HG02938 (cell line): ENCODE results near the gene ZNF559.

Experiments used
- ATAC-seq: cut with Tn5 transposase; IDR thresholded peaks from one replicate; pipeline ENCODE4 v1.9.1; 2021; ENCODE audit warnings: mild to moderate bottlenecking, moderate library complexity; ENCODE audit not compliant: unreplicated experiment

The ZNF559 gene

DNA sequence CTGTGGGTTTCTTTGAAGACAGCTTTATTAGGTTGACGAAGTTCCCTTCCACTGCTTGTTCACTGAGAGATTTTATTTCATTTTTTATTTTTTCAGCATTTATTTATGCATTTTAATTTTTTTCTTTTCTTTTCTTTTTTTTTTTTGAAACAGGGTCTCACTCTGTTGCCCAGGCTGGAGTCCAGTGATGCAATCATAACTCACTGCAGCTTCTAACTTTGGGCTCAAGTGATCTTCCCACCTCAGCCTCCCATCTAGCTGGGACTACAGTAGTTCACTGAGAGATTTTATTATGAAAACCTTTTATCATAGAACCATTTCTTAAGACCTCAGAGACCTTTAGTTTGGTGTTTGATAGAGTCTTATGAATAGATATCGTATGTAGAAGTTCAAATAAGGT, 28.5 kb downstream of the ZNF559 start:
- no peak for ATAC-seq

DNA sequence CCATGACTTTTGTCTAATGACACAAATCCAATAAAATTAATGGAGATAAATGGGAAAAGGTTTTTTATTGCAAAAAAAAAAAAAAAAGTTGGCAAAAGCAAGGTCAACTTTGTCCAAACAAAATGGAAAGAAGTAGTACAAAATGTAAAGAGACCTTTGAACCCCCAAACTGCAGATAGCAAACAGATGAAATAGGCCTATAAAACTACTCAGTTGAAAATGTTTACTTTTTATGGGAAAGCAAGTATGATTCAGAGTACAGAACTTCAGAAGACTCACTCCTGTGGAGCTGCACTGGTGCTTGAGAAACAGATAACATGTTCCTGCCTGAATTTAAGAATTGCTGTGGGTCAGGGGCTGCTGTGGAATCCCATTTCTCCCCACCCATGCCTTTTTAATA, 29.0 kb downstream of the ZNF559 start:
- ATAC-seq = no peak

DNA sequence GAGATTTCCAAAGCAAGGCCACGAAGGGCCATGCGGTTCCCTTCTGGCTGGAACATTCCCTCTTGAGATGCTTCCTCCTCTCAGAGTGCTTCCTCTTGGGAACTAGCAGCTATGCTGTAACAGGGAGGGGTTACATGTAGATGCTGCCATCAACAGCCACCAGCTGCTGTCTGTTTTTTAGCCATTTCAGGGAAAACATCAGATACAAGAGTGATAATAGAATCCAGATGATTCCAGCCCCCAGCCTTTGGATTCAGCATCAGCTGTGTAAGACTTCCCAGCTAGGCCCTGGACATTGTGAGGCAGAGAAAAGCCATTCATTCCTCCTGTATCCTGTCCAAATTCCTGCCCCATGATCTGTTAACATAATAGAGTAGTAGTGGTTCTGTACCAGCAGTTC, 30.7 kb downstream of the ZNF559 start:
- no peak for ATAC-seq

DNA sequence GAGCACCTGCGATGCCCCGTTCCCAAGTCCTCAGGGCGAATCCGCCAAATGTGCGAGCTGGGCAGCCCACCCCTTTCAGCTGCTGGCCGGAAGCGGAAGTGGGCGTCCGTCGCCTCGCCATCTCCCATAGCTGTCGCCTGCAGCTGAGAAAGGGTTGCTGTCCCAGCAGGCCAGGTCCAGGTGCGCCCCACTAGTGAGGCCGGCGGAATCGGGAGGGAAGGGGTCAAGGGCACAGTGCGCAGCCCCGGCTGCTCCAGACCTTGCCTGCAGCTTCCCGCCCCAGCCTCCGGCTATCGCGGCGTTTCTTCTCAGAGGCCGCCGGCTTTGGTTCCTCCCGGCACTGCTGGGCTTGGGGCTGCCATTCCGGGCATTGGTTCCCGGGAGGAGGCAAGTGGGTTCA, 38.9 kb downstream of the ZNF559 start, which contains the start of gene ZNF177:
TSS of gene ZNF177 (plus strand) at position 109 of the 400 bp plus-strand sequence. CDS start 15,299 bp downstream, outside the sequence.
- no peak for ATAC-seq

DNA sequence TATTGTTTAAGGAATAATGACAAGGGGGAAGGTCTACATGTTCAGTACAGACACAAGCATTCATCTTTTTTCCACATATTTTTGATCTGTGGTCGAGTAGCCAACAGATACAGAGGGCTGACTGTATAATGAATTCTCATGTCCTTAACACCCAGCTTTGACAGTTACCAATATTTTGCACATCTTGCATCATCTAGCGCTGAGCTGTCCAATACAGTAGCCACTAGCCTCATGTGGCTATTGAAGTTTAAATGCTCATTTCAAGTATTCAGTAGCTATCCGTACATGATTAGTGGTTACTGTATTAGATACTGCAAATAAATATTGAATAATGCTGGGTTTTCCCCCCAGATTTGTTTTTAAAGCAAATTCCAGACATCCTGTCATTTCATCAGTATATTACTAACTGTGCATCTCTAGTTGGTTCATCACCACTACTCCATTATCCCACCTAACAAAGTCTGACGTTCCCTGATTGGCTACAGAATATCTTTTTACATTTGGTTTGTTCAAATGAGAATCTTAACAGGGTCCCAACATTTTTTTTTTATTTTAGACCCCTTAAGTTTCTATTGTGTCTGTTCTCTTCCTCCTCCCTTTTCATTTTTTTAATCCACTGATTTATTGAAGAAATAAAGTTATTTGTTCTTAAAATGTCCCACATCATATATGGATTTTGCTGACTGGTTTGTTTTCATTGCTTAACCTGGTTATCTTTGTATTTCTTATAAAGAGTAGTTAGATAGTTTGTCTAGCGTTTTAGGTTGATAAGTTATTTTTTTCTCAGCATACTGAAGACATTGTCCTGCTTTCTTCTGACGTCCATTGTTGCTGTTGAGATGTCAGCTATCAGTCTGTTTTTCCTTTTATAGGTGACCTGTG, 47.0 kb downstream of the ZNF559 start:
- no peak for ATAC-seq

DNA sequence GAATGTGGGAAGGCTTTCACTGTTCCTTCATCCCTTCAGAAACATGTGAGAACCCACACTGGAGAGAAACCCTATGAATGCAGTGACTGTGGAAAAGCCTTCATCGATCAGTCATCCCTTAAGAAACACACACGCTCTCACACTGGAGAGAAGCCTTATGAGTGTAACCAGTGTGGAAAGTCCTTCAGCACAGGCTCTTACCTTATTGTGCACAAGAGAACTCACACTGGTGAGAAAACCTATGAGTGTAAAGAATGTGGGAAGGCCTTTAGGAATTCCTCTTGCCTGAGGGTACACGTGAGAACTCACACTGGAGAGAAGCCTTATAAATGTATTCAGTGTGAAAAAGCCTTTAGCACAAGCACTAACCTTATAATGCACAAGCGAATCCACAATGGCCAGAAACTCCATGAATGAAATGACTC, 57.4 kb downstream of the ZNF559 start:
- no peak for ATAC-seq
